Parathyroid adenoma (tissue), 2 donors: ENCODE data around the gene FAM168A.

Source experiments
- H2AFZ ChIP-seq: fragments of 300-600 bp; sonication (generic); one replicate; pipeline ENCODE4 v1.7.0; 2017; ENCODE audit warnings: antibody characterized with exemption, mild to moderate bottlenecking
- H3K27ac ChIP-seq: fragments of 300-600 bp; sonication (generic); one replicate; pipeline ENCODE4 v1.7.0; 2017
- H3K27me3 ChIP-seq: fragments of 300-600 bp; sonication (generic); one replicate; pipeline ENCODE4 v1.7.0; 2017; ENCODE audit warnings: low read length; ENCODE audit not compliant: control insufficient read depth, insufficient read depth
- H3K36me3 ChIP-seq: fragments of 300-600 bp; sonication (generic); one replicate; pipeline ENCODE4 v1.7.0; 2017; ENCODE audit warnings: low read length; ENCODE audit not compliant: control insufficient read depth, insufficient read depth
- H3K4me1 ChIP-seq: fragments of 300-600 bp; sonication (generic); one replicate; pipeline ENCODE4 v1.7.0; 2017; ENCODE audit warnings: control low read depth
- H3K4me2 ChIP-seq: fragments of 300-600 bp; sonication (generic); one replicate; pipeline ENCODE4 v1.7.0; 2017; ENCODE audit warnings: low read length
- H3K4me3 ChIP-seq: fragments of 300-600 bp; sonication (generic); one replicate; pipeline ENCODE4 v1.7.0; 2017; ENCODE audit warnings: low read depth, low read length
- H3K79me2 ChIP-seq: fragments of 300-600 bp; sonication (generic); one replicate; pipeline ENCODE4 v1.7.0; 2017; ENCODE audit warnings: control low read depth
- H3K9ac ChIP-seq: fragments of 300-600 bp; sonication (generic); one replicate; pipeline ENCODE4 v1.7.0; 2017; ENCODE audit warnings: mild to moderate bottlenecking
- H3K9me3 ChIP-seq: fragments of 300-600 bp; sonication (generic); one replicate; pipeline ENCODE4 v1.7.0; 2017; ENCODE audit warnings: low read length; ENCODE audit not compliant: control insufficient read depth
- CTCF ChIP-seq: fragments of 300-600 bp; sonication (generic); IDR thresholded peaks from one replicate; pipeline ENCODE4 v1.7.0; 2017; ENCODE audit warnings: antibody characterized with exemption, mild to moderate bottlenecking
- donor health status: primary hyperparathyroidism.

Gene FAM168A

GRCh38 chr11:73395297-73396208 is 202.4 kb downstream of the FAM168A start:
- no peak overlapping the region for H3K27ac ChIP-seq

GRCh38 chr11:73394416-73395296 is 203.3 kb downstream of the FAM168A start:
- no peaks in the 10 kb centered on the region for H3K9me3 ChIP-seq
- H3K36me3 ChIP-seq, result no peaks in the 10 kb centered on the region
- no peak overlapping the region for H3K9ac ChIP-seq
- H3K79me2 ChIP-seq, result no peaks in the 10 kb centered on the region
- H3K4me3 ChIP-seq, result no peak overlapping the region
- H2AFZ ChIP-seq, result no peak overlapping the region
- TF ChIP-seq CTCF, result no peak
- H3K27me3 ChIP-seq, result no peaks in the 10 kb centered on the region
- H3K27ac ChIP-seq, result no peak overlapping the region
- no peaks in the 10 kb centered on the region for H3K4me1 ChIP-seq
- H3K4me2 ChIP-seq, result no peak overlapping the region

More at GRCh38 chr11:73395297-73396208, 202.4 kb downstream of the FAM168A start:
- no peaks in the 10 kb centered on the region for H3K36me3 ChIP-seq
- no peak overlapping the region for H3K9ac ChIP-seq
- H2AFZ ChIP-seq, result no peak overlapping the region
- H3K27me3 ChIP-seq, result no peaks in the 10 kb centered on the region
- no peak for TF ChIP-seq CTCF
- no peak overlapping the region for H3K4me2 ChIP-seq
- no peaks in the 10 kb centered on the region for H3K4me1 ChIP-seq
- H3K79me2 ChIP-seq, result no peaks in the 10 kb centered on the region
- H3K4me3 ChIP-seq, result no peak overlapping the region
- no peaks in the 10 kb centered on the region for H3K9me3 ChIP-seq

- H3K27ac ChIP-seq, result no peak overlapping the region
- no peak overlapping the region for H2AFZ ChIP-seq
- no peaks in the 10 kb centered on the region for H3K79me2 ChIP-seq
- H3K27me3 ChIP-seq, result no peaks in the 10 kb centered on the region
- no peak overlapping the region for H3K4me3 ChIP-seq
- no peak overlapping the region for H3K9ac ChIP-seq
- no peak overlapping the region for H3K4me2 ChIP-seq
- no peaks in the 10 kb centered on the region for H3K4me1 ChIP-seq
- no peaks in the 10 kb centered on the region for H3K9me3 ChIP-seq
- H3K36me3 ChIP-seq, result no peaks in the 10 kb centered on the region
- TF ChIP-seq CTCF, result peak; percentile 64
Measured at GRCh38 chr11:73393479-73394415, 204.2 kb downstream of the FAM168A start.

- Histone ChIP-seq H3K4me2 (no peak overlapping the region), H2AFZ (no peak overlapping the region), H3K9me3 (no peaks in the 10 kb centered on the region), H3K79me2 (no peaks in the 10 kb centered on the region), H3K27me3 (no peaks in the 10 kb centered on the region), H3K4me3 (no peak overlapping the region), H3K9ac (no peak overlapping the region), H3K27ac (no peak overlapping the region), H3K36me3 (no peaks in the 10 kb centered on the region), H3K4me1 (no peaks in the 10 kb centered on the region)
- no peak for TF ChIP-seq CTCF
Measured at GRCh38 chr11:73393011-73393380, 204.9 kb downstream of the FAM168A start.
